Measurements from ENCODE around the gene DMD.

The DMD gene

GRCh38 chrX:32045149-32045548, 1166.2 kb downstream of the DMD start:
- DNase-seq (ENCODE audit: insufficient read length, low spot score) (no peak), FAIRE-seq (no peak)
- TF ChIP-seq CTCF (IDR thresholded peaks at IDR 0.05; ENCODE audit: insufficient read depth, missing control alignments) = no peak

- no peak for FAIRE-seq
- no peak for TF ChIP-seq CTCF (IDR thresholded peaks at IDR 0.05; ENCODE audit: insufficient read depth, missing control alignments)
- DNase-seq (ENCODE audit: insufficient read length, low spot score) = no peak
Observed at GRCh38 chrX:32041181-32041580, 1170.2 kb downstream of the DMD start.

GRCh38 chrX:32026772-32027171, 1184.6 kb downstream of the DMD start:
- TF ChIP-seq CTCF (IDR thresholded peaks at IDR 0.05; ENCODE audit: insufficient read depth, missing control alignments) = no peak
- FAIRE-seq = no peak
- DNase-seq (ENCODE audit: insufficient read length, low spot score) = no peak

- no peak for FAIRE-seq
- TF ChIP-seq CTCF (IDR thresholded peaks at IDR 0.05; ENCODE audit: insufficient read depth, missing control alignments) = no peak
- no peak for DNase-seq (ENCODE audit: insufficient read length, low spot score)
Observed at GRCh38 chrX:32024072-32024471, 1187.3 kb downstream of the DMD start.

GRCh38 chrX:32016195-32016594, 1195.2 kb downstream of the DMD start:
- TF ChIP-seq CTCF (IDR thresholded peaks at IDR 0.05; ENCODE audit: insufficient read depth, missing control alignments) = no peak
- DNase-seq (ENCODE audit: insufficient read length, low spot score) (no peak), FAIRE-seq (no peak)

GRCh38 chrX:32010948-32011347, 1200.4 kb downstream of the DMD start:
- DNase-seq (ENCODE audit: insufficient read length, low spot score) (no peak), FAIRE-seq (no peak)
- TF ChIP-seq CTCF (IDR thresholded peaks at IDR 0.05; ENCODE audit: insufficient read depth, missing control alignments) = no peak

GRCh38 chrX:32010212-32010611, 1201.1 kb downstream of the DMD start:
- FAIRE-seq (no peak), DNase-seq (ENCODE audit: insufficient read length, low spot score) (no peak)
- no peak for TF ChIP-seq CTCF (IDR thresholded peaks at IDR 0.05; ENCODE audit: insufficient read depth, missing control alignments)

All from D721Med (cell line).